HepG2 (cell line): ENCODE measurements around the gene SDC3.

Experiments used
- MED13 ChIP-seq: sonication (generic); formaldehyde crosslinking; IDR thresholded peaks from 2 replicates; pipeline ENCODE4 v1.5.0; 2020; ENCODE audit warnings: missing genetic modification reagents
- MXD1 ChIP-seq: sonication (generic); formaldehyde crosslinking; IDR thresholded peaks from 2 replicates; pipeline ENCODE4 v1.4.0; 2020; ENCODE audit warnings: mild to moderate bottlenecking, missing genetic modification reagents
- PBX3 ChIP-seq: sonication (generic); formaldehyde crosslinking; IDR thresholded peaks from 2 replicates; pipeline ENCODE4 v1.8.1; 2023; ENCODE audit warnings: missing genetic modification reagents, inconsistent platforms, borderline replicate concordance
- SNAPC2 ChIP-seq: sonication (generic); formaldehyde crosslinking; IDR thresholded peaks from 2 replicates; pipeline ENCODE4 v1.8.1; 2022; ENCODE audit warnings: mild to moderate bottlenecking, missing genetic modification reagents
- SRSF9 ChIP-seq: fragments of 200-400 bp; formaldehyde crosslinking; IDR thresholded peaks from 2 replicates; pipeline ENCODE4 v1.6.1; 2018; ENCODE audit warnings: borderline replicate concordance, mild to moderate bottlenecking, low read depth, low read length; ENCODE audit not compliant: insufficient read depth, poor library complexity, severe bottlenecking
- TCF7L2 ChIP-seq: IDR thresholded peaks from 2 replicates; pipeline ENCODE4 v1.6.1; 2011; ENCODE audit warnings: mild to moderate bottlenecking, low read depth, low read length, moderate library complexity
- YY1 ChIP-seq: IDR thresholded peaks from 2 replicates; pipeline ENCODE4 v1.6.1; 2011; ENCODE audit warnings: low read length, low read depth, moderate library complexity, mild to moderate bottlenecking; ENCODE audit not compliant: insufficient read depth, insufficient replicate concordance
- ZBTB1 ChIP-seq: sonication (generic); formaldehyde crosslinking; IDR thresholded peaks from 2 replicates; pipeline ENCODE4 v1.4.0; 2020; ENCODE audit warnings: missing genetic modification reagents, borderline replicate concordance
- ZBTB44 ChIP-seq: sonication (generic); formaldehyde crosslinking; IDR thresholded peaks from 2 replicates; pipeline ENCODE4 v1.4.0; 2020; ENCODE audit warnings: missing genetic modification reagents
- ZBTB46 ChIP-seq: sonication (generic); formaldehyde crosslinking; IDR thresholded peaks from 2 replicates; pipeline ENCODE4 v1.4.0; 2020; ENCODE audit warnings: mild to moderate bottlenecking, missing genetic modification reagents, borderline replicate concordance
- ZFP41 ChIP-seq: sonication (generic); formaldehyde crosslinking; IDR thresholded peaks from 2 replicates; pipeline ENCODE4 v1.4.0; 2020; ENCODE audit warnings: mild to moderate bottlenecking, missing genetic modification reagents, borderline replicate concordance
- ZNF138 ChIP-seq: sonication (generic); formaldehyde crosslinking; IDR thresholded peaks from 2 replicates; pipeline ENCODE4 v1.5.0; 2020; ENCODE audit warnings: mild to moderate bottlenecking, low read depth, missing genetic modification reagents
- ZNF354B ChIP-seq: sonication (generic); formaldehyde crosslinking; IDR thresholded peaks from 2 replicates; pipeline ENCODE4 v1.8.0; 2022; ENCODE audit warnings: mild to moderate bottlenecking, missing genetic modification reagents
- ZNF674 ChIP-seq: sonication (generic); formaldehyde crosslinking; IDR thresholded peaks from 2 replicates; pipeline ENCODE4 v1.5.0; 2020; ENCODE audit warnings: low read depth, mild to moderate bottlenecking, missing genetic modification reagents

- TF ChIP-seq ZNF354B (CRISPR knock-in tag) (no peak), YY1 (no peak), SRSF9 (no peak), SNAPC2 (CRISPR knock-in tag) (no peak), ZNF674 (CRISPR knock-in tag) (no peak), ZNF138 (CRISPR knock-in tag) (no peak), ZBTB1 (CRISPR knock-in tag) (no peak), ZBTB46 (CRISPR knock-in tag) (no peak), PBX3 (CRISPR knock-in tag) (no peak), MED13 (CRISPR knock-in tag) (no peak), TCF7L2 (no peak), ZFP41 (CRISPR knock-in tag) (no peak), MXD1 (CRISPR knock-in tag) (no peak), ZBTB44 (CRISPR knock-in tag) (no peak)
Observed at GRCh38 chr1:30891227-30891552, 17.4 kb downstream of the SDC3 start.
